DND-41 (cell line): ENCODE measurements around the gene SEC61A1.

Experiments
- EZH2 ChIP-seq: IDR thresholded peaks from 3 replicates; pipeline ENCODE4 v1.6.1; 2012; ENCODE audit warnings: borderline replicate concordance, low read depth, mild to moderate bottlenecking, moderate library complexity, low read length, inconsistent platforms; ENCODE audit not compliant: severe bottlenecking
- TF ChIP-seq, protein P1 (sequence below): IDR thresholded peaks from 2 replicates; pipeline ENCODE4 v1.5.1; 2012; ENCODE audit warnings: borderline replicate concordance, low read length, moderate library complexity, mild to moderate bottlenecking; ENCODE audit not compliant: poor library complexity, severe bottlenecking; ENCODE audit errors: extremely low read depth

- TF ChIP-seq, protein P1, sequence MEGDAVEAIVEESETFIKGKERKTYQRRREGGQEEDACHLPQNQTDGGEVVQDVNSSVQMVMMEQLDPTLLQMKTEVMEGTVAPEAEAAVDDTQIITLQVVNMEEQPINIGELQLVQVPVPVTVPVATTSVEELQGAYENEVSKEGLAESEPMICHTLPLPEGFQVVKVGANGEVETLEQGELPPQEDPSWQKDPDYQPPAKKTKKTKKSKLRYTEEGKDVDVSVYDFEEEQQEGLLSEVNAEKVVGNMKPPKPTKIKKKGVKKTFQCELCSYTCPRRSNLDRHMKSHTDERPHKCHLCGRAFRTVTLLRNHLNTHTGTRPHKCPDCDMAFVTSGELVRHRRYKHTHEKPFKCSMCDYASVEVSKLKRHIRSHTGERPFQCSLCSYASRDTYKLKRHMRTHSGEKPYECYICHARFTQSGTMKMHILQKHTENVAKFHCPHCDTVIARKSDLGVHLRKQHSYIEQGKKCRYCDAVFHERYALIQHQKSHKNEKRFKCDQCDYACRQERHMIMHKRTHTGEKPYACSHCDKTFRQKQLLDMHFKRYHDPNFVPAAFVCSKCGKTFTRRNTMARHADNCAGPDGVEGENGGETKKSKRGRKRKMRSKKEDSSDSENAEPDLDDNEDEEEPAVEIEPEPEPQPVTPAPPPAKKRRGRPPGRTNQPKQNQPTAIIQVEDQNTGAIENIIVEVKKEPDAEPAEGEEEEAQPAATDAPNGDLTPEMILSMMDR = no peak
- no peak for TF ChIP-seq EZH2
Observed at GRCh38 chr3:128040660-128041059, 11.6 kb upstream of the SEC61A1 start.
